Measurements from ENCODE around the gene KRTAP9-1.
"Not testable (repeated sequence)": the region's sequence is repeated elsewhere in the genome, so short reads cannot be mapped to it uniquely, and the experiment has no call there.

The KRTAP9-1 gene, protein sequence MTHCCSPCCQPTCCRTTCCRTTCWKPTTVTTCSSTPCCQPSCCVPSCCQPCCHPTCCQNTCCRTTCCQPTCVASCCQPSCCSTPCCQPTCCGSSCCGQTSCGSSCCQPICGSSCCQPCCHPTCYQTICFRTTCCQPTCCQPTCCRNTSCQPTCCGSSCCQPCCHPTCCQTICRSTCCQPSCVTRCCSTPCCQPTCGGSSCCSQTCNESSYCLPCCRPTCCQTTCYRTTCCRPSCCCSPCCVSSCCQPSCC

DNA sequence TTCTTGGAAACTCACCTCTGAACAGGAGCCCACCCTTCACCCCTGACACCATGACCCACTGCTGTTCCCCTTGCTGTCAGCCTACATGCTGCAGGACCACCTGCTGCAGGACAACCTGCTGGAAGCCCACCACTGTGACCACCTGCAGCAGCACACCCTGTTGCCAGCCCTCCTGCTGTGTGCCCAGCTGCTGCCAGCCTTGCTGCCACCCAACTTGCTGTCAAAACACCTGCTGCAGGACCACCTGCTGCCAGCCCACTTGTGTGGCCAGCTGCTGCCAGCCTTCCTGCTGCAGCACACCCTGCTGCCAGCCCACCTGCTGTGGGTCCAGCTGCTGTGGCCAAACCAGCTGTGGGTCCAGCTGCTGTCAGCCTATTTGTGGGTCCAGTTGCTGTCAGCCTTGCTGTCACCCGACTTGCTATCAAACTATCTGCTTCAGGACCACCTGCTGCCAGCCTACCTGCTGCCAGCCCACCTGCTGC is at the start of gene KRTAP9-1:
TSS of gene KRTAP9-1 (plus strand) at position 51 of the 482 bp plus-strand sequence. CDS start at position 51, 0 bp downstream.
- not testable (repeated sequence) for DNase-seq

DNA sequence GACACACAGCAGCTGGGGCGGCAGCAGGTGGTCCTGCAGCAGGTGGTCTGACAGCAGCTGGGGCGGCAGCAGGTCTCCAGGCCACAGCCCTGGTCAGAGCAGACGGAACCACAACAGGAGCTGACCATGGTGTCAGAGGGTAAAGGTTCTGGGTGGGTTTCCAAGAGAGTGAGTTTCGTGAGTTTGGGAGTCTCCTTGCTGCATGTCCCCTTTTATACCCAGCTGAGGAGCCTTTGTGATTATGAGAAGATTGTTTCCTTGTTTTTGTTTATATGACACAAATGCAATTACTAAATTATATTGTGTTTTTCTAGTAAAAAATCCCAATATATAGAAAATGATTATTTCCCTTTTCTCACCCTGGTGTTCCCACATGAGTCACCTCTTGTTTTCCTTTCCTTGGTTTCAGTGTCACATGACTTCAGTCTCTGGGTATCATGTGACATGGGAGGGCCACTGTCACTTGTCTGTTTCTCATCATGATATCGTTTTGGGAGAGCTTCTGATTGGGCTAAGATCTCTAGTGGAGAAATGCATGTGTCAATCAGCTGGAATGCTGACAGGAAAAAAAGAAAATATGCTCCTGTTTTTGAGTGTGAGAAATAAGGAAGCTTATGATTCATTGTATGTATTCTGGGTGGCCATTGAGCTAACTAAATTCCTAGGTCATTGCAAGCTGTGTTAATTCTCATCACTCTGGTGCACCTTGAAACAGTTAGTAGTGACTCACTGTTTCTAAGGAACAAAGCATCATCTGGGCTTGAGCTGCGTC is 49.1 kb upstream of the KRTAP9-1 start, which contains the start of gene KRTAP4-6:
TSS of gene KRTAP4-6 (minus strand) at position 185 of the 772 bp plus-strand sequence. CDS start at position 128, 57 bp downstream.
- DNase-seq: no peak

DNA sequence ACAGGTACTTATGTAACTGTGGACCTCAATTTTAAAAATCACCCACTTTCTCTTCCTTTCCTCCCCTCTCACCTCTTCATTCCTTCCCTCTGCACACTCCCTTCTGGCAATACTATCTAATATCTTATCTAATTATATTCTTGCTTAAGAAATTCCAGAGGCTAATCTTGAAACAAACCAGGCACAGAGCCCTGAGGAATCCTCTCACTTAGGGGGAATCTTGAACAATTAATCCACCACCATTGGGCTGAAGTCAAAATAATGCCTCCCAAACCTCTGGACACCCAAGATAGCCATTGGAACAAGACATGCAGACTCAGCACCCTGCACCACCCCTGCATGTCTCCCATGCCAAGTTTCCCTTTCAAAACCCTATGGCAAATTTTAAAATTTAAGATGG is 48.3 kb upstream of the KRTAP9-1 start:
- no peak for DNase-seq

DNA sequence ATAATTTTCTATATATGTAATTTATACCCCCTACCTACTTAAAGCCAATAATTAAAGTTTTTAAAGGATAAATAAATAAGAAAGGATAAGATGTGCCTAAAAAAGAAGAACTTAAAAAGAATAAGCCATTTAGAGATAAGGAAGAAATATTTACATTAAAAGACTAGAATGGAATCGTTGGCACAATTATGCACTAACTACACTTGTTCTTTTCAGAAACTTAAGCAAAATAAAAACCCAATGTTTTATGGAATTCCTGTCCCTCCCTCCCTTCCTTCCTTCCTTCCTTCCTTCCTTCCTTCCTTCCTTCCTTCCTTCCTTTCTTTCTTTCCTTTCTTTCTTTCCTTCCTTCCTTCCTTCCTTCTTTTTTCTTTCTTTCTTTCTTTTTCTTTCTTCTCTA is 44.8 kb upstream of the KRTAP9-1 start:
- DNase-seq: no peak

DNA sequence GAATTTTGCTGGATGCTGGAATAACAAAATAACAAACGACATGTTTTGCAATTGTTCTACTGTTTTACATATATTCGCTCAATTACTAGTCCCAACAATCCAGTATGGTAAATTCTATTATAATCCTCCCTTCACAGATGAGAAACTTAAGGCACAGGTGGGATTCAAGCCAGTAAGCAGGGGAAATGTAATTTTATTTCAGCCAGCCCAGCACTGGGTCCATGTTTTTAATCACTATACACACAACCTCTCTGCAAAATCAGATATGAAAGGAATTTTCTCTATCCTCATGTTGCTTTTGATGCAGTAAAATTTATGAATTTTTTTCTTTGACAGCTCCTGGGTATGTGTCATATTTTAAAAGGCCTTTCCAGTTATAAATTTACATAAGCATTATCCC is 44.4 kb upstream of the KRTAP9-1 start:
- DNase-seq: no peak

DNA sequence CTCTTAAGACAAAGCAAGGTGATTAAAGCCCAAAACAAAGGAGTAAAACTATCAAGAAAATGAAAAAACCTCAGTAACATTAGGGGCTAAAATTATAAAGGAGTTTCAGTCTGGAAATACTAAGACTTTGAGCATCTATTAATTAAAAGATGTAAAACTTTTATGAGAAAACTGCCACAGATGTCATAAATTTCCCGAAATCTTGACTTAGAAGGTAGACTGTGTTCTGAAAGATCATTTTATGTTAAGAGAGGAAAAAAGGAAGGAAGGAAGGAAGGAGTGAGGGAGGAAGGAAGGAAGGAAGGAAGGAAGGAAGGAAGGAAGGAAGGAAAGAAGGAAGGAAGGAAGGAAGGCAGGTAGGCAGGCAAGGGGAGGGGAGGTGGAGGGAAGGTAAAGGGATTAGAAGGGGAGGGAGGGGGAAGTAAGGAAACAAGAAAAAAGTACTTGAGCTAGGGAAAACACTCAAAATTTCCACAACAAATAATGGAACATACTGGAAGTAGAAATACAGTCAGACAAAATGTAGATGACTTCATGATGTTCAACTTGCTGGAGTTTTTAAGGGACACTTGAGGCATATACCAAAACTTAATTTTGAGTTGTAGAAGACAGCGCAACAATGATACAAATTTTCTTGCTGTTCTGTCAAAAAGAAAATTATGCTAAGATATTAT is 42.0 kb upstream of the KRTAP9-1 start:
- DNase-seq: no peak

DNA sequence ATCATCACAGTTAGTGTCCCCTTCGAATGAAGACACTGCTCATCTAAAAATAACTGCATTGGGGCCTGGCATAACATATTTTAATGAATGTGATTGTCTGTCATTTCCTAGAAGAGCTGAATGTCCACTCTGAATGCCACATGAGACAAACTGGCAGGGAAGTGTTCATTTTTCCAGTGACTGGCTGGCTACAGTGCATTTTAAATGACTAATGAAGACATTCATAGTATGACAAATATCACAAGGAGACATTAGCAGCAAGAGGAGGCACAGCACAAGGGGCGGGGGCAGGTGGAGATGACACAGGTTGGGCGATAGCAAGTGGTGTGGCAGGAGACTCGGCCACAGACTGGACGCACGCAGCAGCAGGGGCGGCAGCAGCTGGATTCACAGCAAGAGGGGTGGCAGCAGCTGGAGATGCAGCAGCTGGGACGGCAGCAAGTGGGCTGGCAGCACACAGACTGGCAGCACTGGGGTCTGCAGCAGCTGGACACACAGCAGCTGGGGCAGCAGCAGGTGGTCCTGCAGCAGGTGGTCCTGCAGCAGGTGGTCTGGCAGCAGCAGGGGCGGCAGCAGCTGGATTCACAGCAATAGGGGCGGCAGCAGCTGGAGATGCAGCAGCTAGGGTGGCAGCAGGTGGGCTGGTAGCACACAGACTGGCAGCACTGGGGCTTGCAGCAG is 40.6 kb upstream of the KRTAP9-1 start:
- not testable (repeated sequence) for DNase-seq

DNA sequence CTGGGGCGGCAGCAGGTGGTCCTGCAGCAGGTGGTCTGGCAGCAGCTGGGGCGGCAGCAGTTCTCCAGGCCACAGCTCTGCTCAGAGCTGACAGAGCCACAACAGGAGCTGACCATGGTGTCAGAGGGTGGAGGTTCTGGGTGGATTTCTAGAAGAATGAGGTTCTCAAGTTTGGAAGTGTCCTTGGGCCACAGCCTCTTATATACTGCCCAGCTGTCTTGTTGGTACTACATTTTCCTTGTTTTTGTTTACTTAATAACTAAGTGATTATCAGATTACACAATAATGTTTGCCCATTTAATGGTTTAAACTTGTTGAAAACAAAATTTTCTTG is 40.1 kb upstream of the KRTAP9-1 start, which contains the start of gene KRTAP4-5:
TSS of gene KRTAP4-5 (minus strand) at position 174 of the 334 bp plus-strand sequence. CDS start at position 116, 58 bp downstream.
- no peak for DNase-seq

DNA sequence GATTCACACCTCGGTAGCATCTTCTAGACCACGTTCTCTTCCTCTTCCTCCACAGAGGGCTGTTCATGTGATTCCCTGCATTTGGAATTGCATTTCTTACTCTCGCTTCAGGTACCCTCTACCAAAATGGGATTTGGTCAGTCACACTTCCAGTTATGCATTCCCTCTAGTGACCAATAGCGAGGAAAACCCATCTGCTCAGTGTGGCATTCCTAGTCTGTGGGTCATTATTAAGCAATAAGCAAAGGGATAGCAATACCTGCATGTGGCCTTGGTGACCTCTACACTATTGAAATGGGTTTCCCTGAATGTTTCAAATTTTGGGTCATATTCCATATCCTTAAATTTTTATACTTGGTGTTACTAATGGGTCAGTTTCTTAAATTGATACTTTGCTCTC is 39.7 kb upstream of the KRTAP9-1 start:
- DNase-seq: no peak

DNA sequence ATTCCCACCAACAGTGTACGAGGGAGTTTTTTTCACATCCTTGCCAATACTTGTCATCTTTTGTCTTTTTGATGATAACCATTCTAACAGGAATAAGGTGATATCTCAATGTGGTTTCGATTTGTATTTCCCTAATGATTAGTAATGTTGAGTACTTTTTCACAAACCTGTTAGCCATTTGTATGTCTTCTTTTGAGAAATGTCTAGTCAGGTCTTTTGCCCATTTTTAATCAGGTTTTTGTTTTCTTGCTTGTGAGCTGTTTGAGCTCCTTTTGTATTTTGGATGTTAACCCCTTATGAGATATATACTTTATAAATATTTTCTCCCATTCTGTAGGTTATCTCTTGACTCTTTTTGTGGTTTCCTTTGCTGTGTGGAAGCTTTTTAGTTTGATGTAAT is 38.2 kb upstream of the KRTAP9-1 start:
- no peak for DNase-seq

DNA sequence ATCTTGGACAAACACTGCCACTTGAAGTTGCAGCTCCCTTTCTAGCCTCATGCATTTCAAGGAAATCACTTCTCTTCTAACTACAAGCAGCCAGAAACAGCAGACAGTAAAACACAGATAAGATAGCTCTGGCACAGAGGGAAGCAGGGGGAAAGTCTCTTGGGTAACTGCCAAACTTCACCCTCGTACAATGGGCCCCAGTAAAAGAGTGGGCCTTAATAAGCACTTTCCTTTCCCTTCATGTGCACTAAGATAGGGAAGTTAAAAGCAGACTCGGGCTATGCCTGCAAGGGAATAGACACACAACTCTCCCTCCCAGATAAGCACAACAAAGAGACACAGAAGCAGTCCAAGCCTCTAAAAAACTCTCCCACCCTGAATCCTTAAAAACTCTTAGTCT is 35.8 kb upstream of the KRTAP9-1 start:
- no peak for DNase-seq

DNA sequence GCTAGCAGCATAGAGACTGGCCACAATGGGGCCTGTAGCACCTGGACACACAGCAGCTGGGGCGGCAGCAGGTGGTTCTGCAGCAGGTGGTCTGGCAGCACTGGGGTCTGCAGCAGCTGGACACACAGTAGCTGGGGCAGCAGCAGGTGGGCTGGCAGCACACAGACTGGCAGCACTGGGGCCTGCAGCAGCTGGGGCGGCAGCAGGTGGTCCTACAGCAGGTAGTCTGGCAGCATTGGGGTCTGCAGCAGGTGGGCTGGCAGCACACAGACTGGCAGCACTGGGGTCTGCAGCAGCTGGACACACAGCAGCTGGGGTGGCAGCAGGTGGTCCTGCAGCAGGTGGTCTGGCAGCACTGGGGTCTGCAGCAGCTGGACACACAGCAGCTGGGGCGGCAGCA is 29.5 kb upstream of the KRTAP9-1 start:
- DNase-seq: not testable (repeated sequence)

DNA sequence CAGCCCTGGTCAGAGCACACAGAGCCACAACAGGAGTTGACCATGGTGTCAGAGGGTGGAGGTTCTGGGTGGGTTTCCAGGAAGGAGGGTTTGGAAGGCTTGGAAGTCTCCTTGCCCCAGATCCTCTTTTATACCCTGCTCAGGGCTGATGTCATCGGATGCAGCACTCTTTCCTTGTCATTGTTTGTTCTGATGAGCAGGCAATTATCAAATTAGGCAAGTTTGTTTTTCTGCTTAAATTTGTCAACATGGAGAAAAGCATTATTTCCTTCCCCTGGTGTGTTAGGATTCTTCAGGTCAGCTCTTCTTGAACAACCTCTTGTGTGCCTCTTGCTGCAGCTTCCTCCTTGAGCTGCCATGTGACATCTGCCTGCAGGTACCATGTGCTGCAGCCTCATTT is 29.0 kb upstream of the KRTAP9-1 start, which contains the start of gene KRTAP4-4:
TSS of gene KRTAP4-4 (minus strand) at position 101 of the 400 bp plus-strand sequence. CDS start at position 44, 57 bp downstream.
- no peak for DNase-seq

DNA sequence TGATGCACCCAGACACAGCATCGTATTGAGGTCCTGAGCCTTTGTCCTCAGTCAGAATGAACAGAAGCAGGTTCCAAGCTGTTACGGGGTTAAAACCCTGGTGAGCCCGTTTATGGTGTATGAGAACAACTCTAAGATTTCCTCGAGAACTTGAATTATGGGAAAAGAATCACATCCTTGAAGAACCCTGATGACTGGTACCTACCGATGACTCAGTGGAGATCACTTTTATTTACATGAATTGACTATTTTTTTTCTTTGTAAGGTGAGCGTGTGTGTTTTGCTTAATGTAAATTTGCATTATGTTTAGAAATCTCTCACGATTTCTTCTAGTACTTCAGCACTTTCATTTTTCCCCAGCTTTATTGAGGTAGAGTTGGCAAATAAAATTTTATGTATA is 25.9 kb upstream of the KRTAP9-1 start:
- no peak for DNase-seq

DNA sequence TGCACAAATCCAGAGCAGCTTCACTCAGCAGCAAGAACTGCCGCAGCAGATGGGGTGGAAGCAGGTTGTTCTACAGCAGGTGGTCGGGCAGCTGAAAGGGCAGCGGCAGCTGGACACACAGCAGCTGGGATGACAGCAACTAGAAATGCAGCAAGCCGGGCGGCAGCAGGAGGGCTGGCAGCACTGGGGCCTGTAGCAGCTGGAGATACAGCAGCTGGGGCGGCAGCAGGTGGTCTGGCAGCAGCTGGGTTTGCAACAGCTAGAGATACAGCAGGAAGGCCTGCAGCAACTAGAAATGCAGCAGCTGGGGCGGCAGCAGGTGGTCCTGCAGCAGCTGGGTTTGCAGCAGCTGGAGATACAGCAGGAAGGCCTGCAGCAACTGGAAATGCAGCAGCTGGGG is 22.1 kb upstream of the KRTAP9-1 start:
- DNase-seq: no peak

DNA sequence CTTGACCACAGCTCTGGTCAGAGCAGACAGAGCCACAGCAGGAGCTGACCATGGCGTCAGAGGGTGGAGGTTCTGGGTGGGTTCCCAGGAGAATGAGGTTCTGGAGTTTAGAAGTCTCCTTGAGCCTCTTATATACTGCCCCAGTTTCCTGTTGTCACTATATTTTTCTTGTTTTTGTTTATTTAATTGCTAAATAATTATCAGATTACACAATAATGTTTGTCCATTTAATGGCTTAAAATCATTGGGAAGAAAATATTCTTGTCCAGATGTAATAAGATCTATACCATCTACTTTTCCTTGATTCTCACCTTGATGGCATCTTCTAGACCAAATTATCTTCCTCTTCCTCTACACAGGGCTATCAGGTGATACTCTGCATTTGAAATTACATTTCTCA is 21.6 kb upstream of the KRTAP9-1 start, which contains the start of gene KRTAP4-3:
TSS of gene KRTAP4-3 (minus strand) at position 101 of the 400 bp plus-strand sequence. CDS start at position 52, 49 bp downstream.
- DNase-seq: no peak

DNA sequence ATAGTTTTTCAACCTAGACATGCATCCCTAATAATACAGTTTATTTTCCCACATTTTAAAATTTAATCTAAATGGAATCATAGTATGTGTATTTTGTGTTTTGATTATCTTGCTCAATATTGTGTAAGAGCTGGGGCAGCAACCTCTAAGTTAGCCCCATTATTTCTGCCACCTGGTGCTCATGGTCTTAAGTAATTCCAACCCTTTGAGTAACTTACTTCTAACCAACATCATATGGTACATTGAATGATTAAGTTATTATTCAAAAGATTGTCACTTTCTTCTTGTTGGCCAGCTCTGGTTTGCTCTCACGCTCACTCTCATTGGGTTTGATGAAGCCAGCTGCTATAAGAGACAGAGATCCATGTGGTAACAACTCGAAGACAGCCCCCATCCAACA is 17.8 kb upstream of the KRTAP9-1 start:
- DNase-seq: no peak

DNA sequence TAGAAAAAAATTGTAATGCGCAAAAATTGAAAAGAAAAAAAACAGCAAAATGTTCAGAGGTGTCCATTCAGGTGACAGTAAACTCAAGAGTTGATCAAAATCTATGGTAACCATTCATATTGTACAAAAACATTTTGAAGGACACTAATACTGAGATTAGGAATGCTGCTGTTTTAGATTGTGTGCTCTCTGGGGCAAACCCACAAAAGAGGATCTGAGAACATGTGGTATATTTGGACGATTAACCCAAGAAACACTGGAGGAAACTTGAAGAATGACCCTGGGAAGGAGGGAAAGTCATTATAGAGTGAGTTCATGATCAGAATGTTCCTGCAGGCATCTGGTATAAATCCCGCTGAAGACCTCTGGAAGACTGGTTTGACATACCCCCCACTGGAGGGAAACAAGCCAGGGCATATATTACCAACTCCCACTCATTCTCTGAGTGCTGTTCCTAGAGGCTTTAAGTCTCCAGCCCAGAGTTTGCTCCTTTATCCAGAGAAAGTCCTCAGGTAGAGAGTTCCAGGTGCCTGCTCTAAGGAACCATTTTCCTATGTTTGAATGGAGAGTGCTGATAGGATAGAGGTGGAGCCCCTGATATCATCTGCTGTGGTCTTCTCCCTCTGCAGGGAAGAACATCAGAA is 12.8 kb upstream of the KRTAP9-1 start:
- DNase-seq: no peak

DNA sequence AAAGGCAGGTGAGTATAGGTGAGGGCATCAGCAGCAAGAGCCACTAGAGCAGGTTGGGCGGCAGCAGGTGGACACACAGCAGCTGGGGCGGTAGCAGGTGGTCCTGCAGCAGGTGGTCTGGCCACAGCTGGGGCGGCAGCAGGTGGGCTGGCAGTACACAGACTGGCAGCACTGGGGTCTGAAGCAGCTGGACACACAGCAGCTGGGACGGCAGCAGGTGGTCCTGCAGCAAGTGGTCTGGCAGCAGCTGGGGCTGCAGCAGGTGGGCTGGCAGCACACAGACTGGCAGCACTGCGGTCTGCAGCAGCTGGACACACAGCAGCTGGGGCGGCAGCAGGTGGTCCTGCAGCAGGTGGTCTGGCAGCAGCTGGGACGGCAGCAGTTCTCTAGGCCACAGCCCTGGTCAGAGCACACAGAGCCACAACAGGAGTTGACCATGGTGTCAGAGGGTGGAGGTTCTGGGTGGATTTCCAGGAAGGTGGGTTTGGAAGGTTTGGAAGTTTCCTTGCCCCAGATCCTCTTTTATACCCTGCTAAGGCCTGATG is 11.9 kb upstream of the KRTAP9-1 start, which contains the start of gene KRTAP4-2:
TSS of gene KRTAP4-2 (minus strand) at position 495 of the 545 bp plus-strand sequence. CDS start at position 438, 57 bp downstream.
- no peak for DNase-seq

DNA sequence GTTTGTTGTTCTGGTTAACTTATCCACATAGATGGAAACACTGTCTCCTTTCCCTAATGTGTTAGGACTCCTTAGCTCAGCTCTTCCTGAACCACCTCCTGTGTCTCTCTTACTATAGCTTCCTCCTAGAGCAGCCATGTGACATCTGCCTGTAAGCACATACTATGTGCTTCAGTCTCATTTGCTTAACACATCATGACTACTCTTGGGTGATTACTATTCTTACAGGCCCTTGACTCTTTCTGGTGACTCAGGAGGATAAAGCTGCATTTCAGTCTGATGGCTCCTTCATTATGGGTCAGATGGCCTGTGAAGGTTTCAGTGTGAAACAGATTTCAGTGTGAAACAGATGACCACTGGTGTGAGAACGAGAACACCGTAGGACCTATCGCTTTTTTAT is 11.3 kb upstream of the KRTAP9-1 start:
- no peak for DNase-seq

DNA sequence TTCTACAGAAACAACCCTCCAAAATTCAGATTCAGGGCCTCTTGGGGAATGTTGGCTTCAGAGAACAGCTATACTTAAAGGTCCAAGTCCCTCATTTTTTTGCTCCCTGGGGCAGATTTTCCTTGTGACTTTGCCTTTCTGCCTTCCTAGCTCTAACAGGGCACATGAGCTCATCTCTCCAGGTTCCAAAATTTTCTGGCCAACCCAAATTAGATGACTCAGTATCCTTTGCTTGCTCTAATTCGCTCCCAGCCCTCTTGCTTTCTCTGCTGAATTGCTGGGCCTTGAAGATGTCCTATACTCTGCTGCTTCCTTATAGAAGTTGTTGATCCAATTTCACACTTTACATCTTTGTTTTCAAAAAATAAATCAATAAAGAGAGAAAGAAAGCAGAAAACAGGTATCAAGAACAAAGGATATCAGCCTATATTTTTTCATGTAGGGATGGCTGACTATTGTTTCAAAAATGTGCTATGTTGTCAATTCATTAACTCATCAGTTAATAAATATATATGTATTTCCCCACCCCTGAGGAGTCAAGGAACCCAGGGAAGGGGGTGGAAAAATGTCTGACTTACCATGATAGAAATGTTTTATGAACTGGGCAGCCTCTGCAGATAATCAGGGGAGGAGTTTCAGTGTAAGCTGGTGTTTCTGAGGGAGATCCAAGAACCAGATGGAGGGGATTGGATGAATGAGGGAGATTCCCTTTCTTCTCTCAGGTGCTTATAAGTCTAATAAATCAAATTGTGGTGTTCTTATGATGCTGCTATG is 10.7 kb upstream of the KRTAP9-1 start:
- DNase-seq: no peak

All from cortex of kidney (tissue), 1 donor.